Measurements from ENCODE around the gene TMEM109.
A peak's percentile ranks its signal among the peaks of the same experiment; 100 is the strongest.

TMEM109 gene

DNA sequence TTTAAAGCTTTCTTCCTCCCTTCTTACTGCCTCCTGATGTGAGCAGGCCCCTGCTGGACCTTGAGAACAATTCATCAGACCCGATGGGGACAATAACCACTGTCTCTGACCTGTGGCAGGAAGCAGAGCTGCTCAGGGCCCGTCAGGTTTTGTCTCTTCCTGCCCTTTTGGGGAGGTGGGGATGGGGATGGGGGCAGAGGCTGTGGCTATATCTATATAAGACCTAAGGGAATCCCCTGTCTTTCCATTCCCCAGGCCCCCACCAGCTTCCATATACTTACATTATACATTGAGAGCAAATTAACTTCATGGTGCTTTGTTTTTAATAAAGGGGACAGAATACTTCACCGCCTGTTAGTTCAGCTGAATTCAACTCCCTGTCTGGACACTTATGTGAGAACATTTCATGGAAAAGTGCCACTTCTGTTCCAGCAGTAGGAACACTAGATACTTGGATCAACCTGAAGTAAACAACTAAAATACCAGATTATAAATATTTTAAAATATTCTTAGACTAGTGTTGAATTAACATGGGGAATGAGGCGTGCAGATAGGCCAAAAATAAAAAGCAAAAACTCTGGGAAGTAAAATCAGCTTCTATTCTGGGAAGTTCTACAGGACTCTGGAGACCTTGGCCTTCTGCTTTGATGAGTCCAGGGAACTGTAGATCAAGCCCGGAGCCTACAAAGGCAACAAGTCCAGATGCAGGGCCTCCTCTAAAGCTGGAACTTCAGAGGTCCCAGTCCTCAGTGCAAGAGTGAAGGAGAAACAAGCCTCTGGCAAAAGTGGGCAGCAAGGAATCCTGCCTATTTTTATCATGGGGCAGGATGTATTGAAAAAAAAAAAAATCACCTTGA lies 35.5 kb upstream of the TMEM109 start:
- no peak overlapping the region for H3K27ac ChIP-seq
- no peak for DNase-seq (ENCODE audit: low read depth, low spot score)

GRCh38 chr11:60879104-60879503 lies 34.9 kb upstream of the TMEM109 start:
- DNase-seq (ENCODE audit: low read depth, low spot score): no peak
- no peak overlapping the region for H3K27ac ChIP-seq

DNA sequence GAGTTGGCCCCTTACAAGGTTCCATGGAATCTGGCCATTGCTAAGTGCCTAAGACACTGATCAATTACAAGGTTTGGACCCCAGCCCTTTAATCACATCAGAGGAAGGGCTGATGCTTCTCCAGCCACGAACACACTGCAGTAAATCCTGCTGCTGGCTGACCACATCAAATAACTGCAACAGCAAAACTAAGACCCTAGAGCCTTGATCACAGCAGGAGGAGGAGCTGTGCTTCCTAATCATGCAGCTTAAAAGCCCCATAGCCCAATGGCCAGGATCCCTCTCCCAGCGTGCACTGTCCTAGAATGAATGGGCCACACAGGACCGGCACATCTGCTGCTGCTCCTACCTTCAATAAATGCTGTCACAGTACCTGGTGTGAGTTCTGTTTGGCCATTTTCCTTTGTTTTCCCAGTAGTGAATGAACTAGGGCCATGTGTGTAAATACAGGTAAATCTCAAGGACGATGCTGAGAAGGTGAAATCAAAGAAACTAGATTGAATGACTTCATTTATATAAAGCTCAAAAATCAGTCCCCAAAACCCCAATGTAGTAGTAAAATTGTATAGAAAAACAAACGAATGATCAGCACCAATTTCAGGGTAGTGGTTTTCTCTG lies 33.9 kb upstream of the TMEM109 start:
- DNase-seq (ENCODE audit: low read depth, low spot score): no peak
- H3K27ac ChIP-seq: no peak overlapping the region

DNA sequence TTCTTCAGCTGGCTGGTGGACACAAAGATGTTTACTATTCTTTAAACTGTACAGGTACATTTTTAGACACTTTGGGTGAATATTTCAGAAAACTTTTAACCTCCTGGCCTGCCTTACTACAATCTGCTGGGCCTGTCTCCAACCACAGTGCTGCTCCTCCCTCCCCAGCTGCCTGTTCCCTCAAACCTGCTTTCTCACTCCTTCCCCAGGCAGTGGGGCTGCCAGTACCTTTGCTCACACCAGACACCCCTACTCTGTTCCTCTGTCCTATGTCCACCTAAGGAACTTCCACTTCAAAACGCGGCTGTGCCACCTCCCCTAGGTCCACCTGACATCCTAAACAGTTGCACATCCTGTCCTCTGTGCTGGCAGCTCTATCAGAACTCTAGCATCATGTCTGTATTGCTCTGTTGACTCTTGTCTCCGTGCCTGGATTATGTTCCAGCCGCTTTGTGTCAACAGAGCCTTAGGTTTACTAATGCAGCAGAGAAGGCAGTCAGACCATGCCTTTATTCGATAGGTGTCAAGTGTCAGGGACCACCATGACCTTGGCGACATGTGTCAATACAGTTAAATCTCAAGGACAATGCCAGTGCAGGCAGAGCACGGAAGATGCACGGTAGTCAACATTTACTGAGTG lies 33.2 kb upstream of the TMEM109 start:
- DNase-seq (ENCODE audit: low read depth, low spot score): no peak
- H3K27ac ChIP-seq: no peak overlapping the region

- no peak overlapping the region for H3K27ac ChIP-seq
- no peak for DNase-seq (ENCODE audit: low read depth, low spot score)
These were observed 26.4 kb upstream of the TMEM109 start for GRCh38 chr11:60887556-60887955.

- H3K27ac ChIP-seq: no peak overlapping the region
These were observed 24.1 kb upstream of the TMEM109 start for GRCh38 chr11:60889869-60890311.

DNA sequence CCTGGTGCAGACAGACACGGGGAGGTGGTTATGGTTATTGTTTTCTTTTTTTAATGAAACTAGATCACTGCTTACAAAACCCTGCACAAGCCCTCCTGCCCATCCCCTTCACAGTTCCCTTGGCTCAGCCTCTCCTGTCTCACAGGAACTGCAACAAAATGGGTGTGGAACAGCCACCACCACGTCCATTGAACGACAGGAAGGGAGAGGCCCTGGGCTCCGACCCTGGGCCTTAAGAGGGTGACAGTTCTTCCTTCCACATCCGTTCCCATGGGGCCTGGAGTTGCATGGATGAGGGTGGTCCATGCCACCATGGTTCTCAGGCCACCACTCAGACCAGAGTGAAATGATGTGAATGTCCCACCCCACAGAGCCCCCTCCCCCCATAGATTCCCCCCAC lies 23.3 kb upstream of the TMEM109 start:
- H3K27ac ChIP-seq: no peak overlapping the region
- no peak for DNase-seq (ENCODE audit: low read depth, low spot score)

More at GRCh38 chr11:60889869-60890311, 24.1 kb upstream of the TMEM109 start:
- DNase-seq (ENCODE audit: low read depth, low spot score): no peak

DNA sequence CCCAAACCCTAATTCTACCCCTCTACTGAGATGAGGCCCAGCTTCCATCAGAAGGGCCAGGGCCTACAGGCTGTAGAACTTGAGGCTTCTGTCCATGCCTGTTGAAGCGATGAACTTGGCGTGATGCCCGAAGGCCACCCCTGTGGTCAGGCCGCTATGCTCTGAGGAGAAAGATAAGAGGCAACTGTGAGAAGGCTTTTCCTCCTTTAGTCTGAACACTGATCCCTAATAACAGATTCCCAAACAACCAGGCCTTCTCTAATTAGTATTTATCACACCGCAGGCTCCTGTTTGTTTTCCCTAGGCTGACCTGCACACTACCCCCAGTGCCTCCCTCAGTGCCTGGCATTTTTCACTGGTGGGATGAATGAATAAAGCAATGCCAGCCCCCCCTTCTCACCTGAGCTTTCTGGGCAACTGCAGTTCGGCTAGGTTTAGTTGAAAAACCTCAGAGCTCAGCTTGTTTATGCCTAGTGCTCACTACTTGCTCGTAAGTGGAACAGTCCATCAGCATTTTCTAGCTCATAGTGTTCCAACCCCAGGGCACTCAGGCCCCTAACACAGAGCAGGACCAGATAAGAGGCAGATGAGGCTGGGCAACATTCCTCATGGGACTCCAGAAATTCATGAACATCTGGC lies 22.7 kb upstream of the TMEM109 start:
- H3K27ac ChIP-seq: no peak overlapping the region
- DNase-seq (ENCODE audit: low read depth, low spot score): no peak

GRCh38 chr11:60895687-60896086 lies 18.3 kb upstream of the TMEM109 start:
- DNase-seq (ENCODE audit: low read depth, low spot score): no peak
- no peak overlapping the region for H3K27ac ChIP-seq

DNA sequence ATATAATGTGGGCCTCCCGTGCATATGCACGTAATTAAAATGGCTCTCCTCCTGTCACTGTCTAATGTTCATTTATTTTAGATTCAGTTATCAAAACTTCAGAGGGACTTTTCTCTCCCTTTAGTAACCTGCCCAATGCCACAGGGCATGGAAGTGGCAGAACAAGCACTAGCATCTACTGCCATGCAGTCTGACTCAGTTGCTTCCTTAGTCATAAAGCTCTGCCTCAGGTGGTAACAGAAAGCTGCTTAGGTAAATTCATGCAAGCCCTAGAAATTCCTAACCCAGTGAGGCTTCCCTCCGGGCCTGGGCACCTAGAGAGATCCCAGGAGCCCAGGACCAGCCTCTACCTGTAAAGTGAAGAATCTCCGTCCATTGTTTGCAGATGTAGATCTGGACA lies 16.5 kb upstream of the TMEM109 start:
- H3K27ac ChIP-seq: no peak overlapping the region
- no peak for DNase-seq (ENCODE audit: low read depth, low spot score)

DNA sequence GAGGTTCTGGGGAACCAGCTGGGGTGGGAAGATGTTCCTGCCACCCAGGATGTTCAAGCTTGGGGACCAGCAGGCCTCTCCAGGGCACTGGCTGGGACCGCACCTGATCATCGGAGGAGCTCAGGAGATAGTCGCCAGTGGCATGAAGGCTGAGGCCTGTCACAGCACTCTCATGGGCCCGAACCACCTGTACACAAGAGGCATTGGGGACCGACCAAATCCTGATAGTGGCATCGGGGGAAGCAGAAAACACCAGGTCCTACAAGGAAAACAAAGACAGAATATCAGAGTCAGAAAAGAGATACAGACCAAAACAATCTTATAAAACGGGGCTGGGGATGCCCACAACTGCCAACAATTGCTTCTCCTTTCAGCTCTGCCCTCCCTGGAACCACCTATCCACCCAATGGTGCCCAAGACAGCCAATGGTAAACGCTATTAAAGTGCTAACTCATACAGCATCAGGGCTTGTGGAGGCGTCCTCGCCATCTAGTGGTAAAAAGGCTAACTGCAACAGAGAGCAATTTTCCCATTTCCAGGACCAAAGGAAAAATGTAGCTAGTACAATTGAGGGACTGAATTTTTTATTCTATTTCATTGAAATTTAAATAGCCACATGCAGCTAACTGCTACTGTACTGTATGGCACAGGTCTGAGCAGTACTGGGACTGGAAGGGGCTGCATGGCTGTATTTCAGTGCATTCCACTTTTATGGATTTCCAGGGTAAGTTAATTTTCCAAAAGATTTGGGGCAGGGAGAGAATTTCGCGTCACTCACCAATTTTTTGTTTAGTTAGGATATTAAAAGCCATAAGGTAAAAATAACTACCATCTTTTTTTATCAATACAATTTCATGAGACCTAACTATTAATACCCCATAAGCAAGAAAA lies 14.7 kb upstream of the TMEM109 start:
- DNase-seq (ENCODE audit: low read depth, low spot score): no peak
- H3K27ac ChIP-seq: no peak overlapping the region

DNA sequence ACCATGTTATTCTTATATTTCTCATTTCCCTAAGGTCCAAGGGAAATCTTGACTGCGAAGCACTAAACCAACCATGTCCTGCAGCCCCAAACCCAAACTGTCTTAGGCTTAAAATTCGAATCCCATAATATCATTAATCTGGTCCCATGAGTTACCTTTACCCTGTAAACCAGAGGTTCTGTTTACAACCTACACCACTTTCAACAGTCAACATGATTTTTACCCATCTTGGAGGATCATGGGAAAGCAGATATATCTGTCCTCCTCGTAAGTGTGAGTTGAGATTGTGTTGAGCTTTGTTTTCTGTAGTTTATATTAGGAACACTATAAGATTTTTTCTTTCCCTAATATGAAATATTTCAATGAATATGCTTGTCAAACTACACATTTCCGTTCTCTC lies 14.0 kb upstream of the TMEM109 start:
- H3K27ac ChIP-seq: no peak overlapping the region
- DNase-seq (ENCODE audit: low read depth, low spot score): no peak

DNA sequence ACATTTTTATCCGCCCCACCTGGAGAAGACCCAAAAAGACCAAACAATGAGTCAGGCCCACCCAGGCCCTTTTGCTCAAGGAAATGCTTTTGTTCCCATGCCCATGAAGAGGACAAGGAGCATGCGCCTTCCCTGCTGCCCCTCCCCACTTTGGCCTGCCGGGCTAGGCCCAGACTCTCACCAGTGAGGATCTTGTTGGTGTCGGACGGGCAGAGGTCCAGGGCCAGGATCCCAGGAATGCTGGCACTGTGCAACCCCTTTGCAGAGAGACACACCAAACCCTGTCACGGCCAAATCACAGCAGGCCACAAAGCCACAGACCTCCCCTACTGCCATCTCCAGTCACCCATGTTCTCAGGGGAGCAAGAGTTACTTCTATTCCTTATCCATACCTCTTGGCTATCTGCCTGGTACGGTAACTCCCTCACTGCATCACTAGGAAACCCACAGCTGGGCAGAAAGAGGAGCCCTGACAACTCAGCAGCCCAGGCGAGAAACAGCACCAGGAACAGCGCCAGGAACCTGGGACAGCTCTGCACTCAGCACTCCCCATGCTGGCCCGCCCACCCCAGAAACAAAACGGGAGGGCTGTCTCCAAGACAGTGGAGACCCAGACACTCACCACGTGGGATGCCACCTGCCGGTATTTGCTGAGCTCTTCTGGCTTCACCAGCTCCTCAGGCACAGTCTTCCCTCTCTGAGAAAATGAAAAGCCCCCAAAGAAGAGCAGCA lies 13.1 kb upstream of the TMEM109 start:
- no peak overlapping the region for H3K27ac ChIP-seq
- DNase-seq (ENCODE audit: low read depth, low spot score): no peak

GRCh38 chr11:60902625-60903024 lies 11.3 kb upstream of the TMEM109 start:
- H3K27ac ChIP-seq: no peak overlapping the region
- DNase-seq (ENCODE audit: low read depth, low spot score): no peak

- peak overlapping the region; percentile 90 for H3K27ac ChIP-seq
- DNase-seq (ENCODE audit: low read depth, low spot score): no peak
These were observed 8.9 kb upstream of the TMEM109 start for GRCh38 chr11:60905047-60905446.

GRCh38 chr11:60905551-60906113 lies 8.3 kb upstream of the TMEM109 start:
- no peak for DNase-seq (ENCODE audit: low read depth, low spot score)

GRCh38 chr11:60906132-60906972 lies 7.6 kb upstream of the TMEM109 start, which contains the start of gene PRPF19:
Gene PRPF19, minus strand, starts transcription at chr11:60906585. Its CDS starts 203 bp downstream, at chr11:60906382.
- DNase-seq (ENCODE audit: low read depth, low spot score): peak; percentile 65
- H3K27ac ChIP-seq: peak within 1 kb of the TSS; percentile 90

More at GRCh38 chr11:60905551-60906113, 8.3 kb upstream of the TMEM109 start:
- peak overlapping the region; percentile 90 for H3K27ac ChIP-seq

DNA sequence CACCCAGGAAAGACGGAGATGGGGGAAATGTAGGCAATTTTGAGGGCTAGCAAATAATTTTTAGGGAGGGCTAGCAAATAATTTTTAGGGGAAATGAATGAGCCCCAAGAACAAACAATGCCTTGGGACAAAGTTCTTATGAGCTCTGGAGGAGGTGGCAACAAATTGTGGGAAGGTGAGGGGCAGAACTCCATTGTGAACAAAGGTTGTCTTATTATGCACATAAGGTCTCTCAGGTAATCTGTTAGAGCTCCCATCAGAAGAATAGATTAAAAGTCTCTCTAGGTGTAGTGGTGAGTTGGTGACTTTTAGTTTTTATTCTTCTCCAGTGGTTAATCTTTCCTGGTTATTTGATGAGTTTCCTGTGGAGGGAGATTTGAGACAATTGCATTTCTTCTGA lies 5.2 kb upstream of the TMEM109 start:
- no peak overlapping the region for H3K27ac ChIP-seq
- no peak for DNase-seq (ENCODE audit: low read depth, low spot score)
